Adrenal gland (tissue), 5 donors: ENCODE data around the gene LY6G6C.

Experiments used
- CTCF ChIP-seq, 6 experiments: fragments of 450-650 bp in 4 of 6; fragments of 200-600 bp in 2 of 6; sonication (generic) in 1 of 6; IDR thresholded peaks; 1 replicate in 5 of 6; 2 replicates in 1 of 6; pipeline versions ENCODE4 v1.5.1 to v1.8.0; 2016 to 2021; ENCODE audit warnings: antibody characterized with exemption in 6 of 6, mild to moderate bottlenecking in 2 of 6, moderate library complexity in 1 of 6
- POLR2A ChIP-seq, 2 donors: fragments of 450-650 bp; IDR thresholded peaks; one replicate each; pipeline ENCODE4 v1.6.1; 2017; ENCODE audit warnings: antibody characterized with exemption in 2 of 2, mild to moderate bottlenecking in 2 of 2, moderate library complexity in 1 of 2
- donor health status: DM: no; HTN: no; CAD: no.

DNA sequence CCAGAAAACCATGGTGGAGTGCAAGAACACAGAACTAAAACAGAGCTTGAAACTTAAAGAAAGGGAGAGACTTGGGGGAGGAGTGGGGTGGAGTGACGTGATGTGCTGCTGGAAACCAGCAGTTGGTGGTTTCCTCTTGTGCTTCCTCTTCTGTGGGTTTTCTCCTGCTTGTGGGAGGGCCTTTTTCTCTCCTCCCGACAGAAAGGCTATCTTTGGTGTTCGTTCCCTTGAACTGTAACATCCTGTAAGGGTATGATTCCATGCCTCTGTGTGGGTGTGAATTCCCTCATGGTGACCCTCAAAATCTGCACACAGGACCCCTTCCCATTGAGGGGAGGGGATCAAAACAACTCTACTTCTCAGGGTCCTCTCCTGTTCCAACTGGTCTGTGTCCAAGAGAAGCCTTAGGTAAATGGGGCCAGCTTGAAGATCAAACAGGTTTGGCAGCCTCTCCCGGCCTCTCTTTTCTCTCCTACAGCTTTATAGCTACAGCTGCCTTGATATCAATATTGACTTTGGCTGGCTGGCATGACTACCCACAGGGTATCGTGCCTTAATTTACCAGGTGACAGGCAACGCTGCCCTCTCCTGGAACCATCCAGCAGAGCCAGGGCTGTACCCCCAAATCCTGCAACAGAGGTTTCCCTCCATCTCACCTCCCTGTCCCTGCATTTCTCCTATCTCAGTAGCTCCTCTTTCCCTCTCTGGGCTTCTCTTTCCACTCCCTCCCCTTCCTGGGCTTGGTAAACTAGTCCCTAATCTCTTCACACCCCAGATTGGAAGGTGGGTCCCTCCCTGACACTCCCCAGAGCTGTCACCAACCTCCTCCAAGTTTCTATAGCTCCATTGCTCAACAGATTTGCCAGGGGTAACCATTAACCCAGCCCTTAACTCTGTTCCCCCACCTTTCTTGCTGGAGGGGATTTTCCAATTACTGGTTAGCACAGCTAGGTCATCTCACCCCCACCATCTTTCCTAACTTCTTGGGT is 16.7 kb upstream of the LY6G6C start:
- TF ChIP-seq POLR2A (IDR thresholded peaks at IDR 0.05) (no peak), CTCF (IDR thresholded peaks at IDR 0.05) (no peak)
